ENCODE results near the gene GRHL1. TPM values are rescaled to one million over a fixed set of nuclear protein-coding genes. Genes with fewer than 3 reads are reported as not detected.

The GRHL1 gene
- total RNA-seq, 4 donors from 2014 or later = 0.24 to 2.8 (median 1.4) TPM

DNA sequence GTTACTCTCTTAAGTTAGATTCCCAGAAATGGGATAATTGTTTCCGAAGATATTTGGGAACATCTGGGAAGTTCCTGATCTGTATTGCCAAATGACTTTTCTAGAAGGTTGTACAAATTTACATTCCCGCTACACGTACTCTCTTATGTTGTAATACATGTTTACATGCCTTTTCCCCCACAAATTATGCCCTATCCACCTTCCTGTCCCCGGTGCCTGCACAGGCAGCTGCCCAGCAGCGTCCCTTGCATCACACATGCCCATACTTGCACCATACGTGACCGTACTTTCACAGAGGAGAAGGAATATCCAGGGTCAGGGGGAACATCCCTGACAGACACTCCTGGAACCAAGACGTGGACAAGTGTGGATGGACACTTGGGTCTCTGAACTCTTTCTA lies 67.7 kb downstream of the GRHL1 start:
- intact Hi-C loops (cut with DNase I; ENCODE audit: low total_unique reads) = no loop called here
- no peak overlapping the region for H3K27ac ChIP-seq

DNA sequence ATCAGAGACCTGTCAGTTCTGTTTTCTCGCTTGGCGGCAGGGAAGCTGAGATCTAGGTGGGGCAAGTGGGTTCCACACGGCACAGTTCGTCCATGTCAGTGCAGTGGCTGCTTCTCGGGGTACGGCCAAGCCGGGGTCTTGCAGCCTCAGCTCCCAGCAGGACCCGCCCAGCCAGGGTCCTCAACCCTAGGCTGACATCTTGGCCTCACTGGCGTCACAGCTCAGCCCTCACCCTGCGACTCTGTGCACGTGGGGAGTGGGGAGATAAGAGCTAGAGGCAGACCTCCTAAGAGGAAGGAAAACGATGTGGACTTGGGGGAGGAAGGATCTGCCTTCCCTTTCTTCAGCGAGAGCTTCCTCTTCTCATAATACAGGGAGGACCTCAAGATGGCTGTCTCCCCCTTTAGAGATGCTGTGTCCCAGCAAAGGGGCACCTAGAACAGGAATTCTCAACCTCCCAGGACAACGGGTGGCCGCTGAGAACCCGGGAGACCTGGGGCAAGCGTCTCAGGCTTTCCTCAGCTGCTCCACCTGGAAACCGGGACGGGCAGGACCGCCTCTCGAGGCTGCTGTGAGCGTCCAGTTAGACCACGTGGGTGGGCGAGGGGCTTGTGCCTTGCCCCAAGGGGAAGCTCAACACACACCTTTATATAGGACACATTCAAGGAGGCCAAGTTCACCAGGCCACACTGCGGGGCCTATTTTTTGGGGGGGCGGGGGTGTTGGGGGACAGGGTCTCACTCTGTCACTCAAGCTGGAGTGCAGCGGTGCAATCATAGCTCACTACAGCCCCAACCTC lies 68.3 kb downstream of the GRHL1 start:
- Histone ChIP-seq H3K27me3 (no peaks in the 10 kb centered on the region), H3K36me3 (no peaks in the 10 kb centered on the region), H3K4me1 (no peaks in the 10 kb centered on the region), H3K27ac (no peak overlapping the region), H3K4me3 (no peak overlapping the region), H3K9me3 (peaks cover 0 to 2% of the 10 kb centered on the region in 2 donors)
- intact Hi-C loops (cut with DNase I; ENCODE audit: low total_unique reads) = no loop called here
- DNase-seq = no peak
- TF ChIP-seq, protein P1, sequence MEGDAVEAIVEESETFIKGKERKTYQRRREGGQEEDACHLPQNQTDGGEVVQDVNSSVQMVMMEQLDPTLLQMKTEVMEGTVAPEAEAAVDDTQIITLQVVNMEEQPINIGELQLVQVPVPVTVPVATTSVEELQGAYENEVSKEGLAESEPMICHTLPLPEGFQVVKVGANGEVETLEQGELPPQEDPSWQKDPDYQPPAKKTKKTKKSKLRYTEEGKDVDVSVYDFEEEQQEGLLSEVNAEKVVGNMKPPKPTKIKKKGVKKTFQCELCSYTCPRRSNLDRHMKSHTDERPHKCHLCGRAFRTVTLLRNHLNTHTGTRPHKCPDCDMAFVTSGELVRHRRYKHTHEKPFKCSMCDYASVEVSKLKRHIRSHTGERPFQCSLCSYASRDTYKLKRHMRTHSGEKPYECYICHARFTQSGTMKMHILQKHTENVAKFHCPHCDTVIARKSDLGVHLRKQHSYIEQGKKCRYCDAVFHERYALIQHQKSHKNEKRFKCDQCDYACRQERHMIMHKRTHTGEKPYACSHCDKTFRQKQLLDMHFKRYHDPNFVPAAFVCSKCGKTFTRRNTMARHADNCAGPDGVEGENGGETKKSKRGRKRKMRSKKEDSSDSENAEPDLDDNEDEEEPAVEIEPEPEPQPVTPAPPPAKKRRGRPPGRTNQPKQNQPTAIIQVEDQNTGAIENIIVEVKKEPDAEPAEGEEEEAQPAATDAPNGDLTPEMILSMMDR (IDR thresholded peaks at IDR 0.05) = no peak
- TF ChIP-seq POLR2A (IDR thresholded peaks at IDR 0.05) = no peak

More for the DNA sequence above, 67.7 kb downstream of the GRHL1 start:
- Histone ChIP-seq H3K4me1 (no peaks in the 10 kb centered on the region), H3K4me3 (no peak overlapping the region), H3K27me3 (no peaks in the 10 kb centered on the region), H3K9me3 (peaks cover 0 to 2% of the 10 kb centered on the region in 2 donors), H3K36me3 (no peaks in the 10 kb centered on the region)
- TF ChIP-seq, protein P1 (IDR thresholded peaks at IDR 0.05) = no peak
- DNase-seq = no peak

DNA sequence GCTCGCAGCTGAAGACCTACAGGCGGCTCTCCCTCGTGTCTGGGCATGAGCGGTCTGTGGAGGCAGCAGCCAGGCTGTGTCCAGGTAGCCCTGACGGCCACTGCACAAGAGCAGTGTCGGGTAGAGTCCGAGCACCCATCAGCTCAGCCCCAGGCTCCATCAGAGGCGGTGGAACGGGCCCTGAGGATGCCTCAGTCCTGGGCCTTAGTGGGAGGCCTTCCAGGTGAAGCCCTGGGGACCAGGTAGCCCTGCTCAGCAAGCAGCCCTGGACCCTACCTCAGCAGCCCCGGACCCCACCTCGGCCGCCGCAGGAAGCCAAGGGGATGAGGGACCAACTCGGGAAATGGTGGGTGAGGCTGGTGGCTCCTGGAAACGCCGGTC lies 70.5 kb downstream of the GRHL1 start:
- intact Hi-C loops (cut with DNase I; ENCODE audit: low total_unique reads) = no loop called here
- Histone ChIP-seq H3K27me3 (no peaks in the 10 kb centered on the region), H3K36me3 (no peaks in the 10 kb centered on the region), H3K4me1 (no peaks in the 10 kb centered on the region), H3K9me3 (no peaks in the 10 kb centered on the region), H3K4me3 (no peak overlapping the region), H3K27ac (no peak overlapping the region)
- TF ChIP-seq, protein P1 (IDR thresholded peaks at IDR 0.05) = no peak
- no peak for TF ChIP-seq POLR2A (IDR thresholded peaks at IDR 0.05)
- DNase-seq = no peak

DNA sequence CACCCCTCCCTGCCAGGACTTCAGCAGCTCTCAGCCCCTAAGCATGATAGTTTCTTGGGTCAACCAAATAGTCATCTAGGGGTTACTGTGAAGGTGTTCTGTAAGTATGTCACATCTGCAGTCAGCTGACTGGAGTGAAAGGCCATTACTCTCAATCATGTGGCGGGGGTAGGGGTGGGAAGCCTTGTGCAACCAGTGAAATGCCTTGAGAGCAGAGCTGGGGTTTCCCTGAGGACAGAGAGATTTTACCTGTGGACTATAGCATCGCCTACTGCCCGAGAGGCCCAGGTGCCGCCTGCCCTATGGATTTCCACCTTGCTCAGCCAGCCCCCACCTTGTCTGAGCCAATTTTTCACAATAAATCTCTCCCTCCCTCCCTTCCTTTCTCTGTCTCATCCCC lies 71.0 kb downstream of the GRHL1 start:
- H3K36me3 ChIP-seq = no peaks in the 10 kb centered on the region
- DNase-seq = no peak
- no peak overlapping the region for H3K27ac ChIP-seq
- no peak overlapping the region for H3K4me3 ChIP-seq
- H3K9me3 ChIP-seq = no peaks in the 10 kb centered on the region
- no peaks in the 10 kb centered on the region for H3K27me3 ChIP-seq
- no peaks in the 10 kb centered on the region for H3K4me1 ChIP-seq
- TF ChIP-seq POLR2A (IDR thresholded peaks at IDR 0.05) = no peak
- TF ChIP-seq, protein P1 (IDR thresholded peaks at IDR 0.05) = no peak
- intact Hi-C loops (cut with DNase I; ENCODE audit: low total_unique reads) = no loop called here

DNA sequence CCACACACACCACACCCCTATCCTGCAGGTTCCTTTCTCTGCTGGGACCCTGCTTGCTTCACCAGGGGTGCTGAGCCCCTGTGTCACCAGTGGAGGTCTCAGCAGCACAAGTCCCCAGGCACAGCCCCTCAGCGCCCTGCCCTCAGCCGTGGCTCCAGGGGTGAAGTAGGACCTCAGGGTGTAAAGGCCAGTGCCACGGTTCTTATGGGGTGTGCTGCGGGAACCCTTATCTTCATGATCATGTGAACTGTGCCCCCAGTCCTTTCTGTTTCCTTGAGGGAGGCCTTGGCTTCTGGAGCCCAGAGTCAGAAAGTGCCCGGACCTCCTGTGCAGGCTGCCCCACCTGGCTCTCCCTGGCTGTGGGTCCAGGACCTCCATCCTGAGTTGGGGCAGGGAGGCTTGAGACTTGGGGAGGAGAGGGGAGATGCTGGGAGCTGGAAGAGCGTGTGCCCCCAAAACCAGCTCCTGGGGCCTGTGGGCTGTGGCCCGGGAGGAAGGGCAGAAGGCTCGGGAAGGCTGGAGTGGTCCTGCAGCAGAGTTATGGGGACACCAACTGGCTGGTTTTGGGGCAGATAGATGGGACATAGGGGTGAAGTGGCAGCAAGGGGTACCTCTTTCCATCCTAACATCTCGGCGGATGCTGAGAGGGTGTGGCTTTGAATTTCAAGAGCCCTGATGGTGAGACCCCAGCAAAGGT lies 71.6 kb downstream of the GRHL1 start:
- no peak for DNase-seq
- Histone ChIP-seq H3K4me3 (no peak overlapping the region), H3K27ac (no peak overlapping the region), H3K27me3 (no peaks in the 10 kb centered on the region), H3K36me3 (no peaks in the 10 kb centered on the region), H3K4me1 (no peaks in the 10 kb centered on the region), H3K9me3 (no peaks in the 10 kb centered on the region)
- intact Hi-C loops (cut with DNase I; ENCODE audit: low total_unique reads) = no loop called here
- TF ChIP-seq, protein P1 (IDR thresholded peaks at IDR 0.05) = no peak
- no peak for TF ChIP-seq POLR2A (IDR thresholded peaks at IDR 0.05)
